ENCODE measurements around the gene ZNF3.

ZNF3 gene

GRCh38 chr7:100023526-100023925, 58.0 kb downstream of the ZNF3 start:
- DNase-seq (ENCODE audit: low read depth) = no peak
- no peak for TF ChIP-seq CTCF (IDR thresholded peaks at IDR 0.05; ENCODE audit: low read depth, low read length, missing control alignments)

GRCh38 chr7:100022621-100023020, 58.9 kb downstream of the ZNF3 start:
- DNase-seq (ENCODE audit: low read depth) = no peak
- TF ChIP-seq CTCF (IDR thresholded peaks at IDR 0.05; ENCODE audit: low read depth, low read length, missing control alignments) = no peak
- H3K4me3 ChIP-seq (ENCODE audit: low read depth, low read length) = no peak overlapping the region

More at GRCh38 chr7:100023526-100023925, 58.0 kb downstream of the ZNF3 start:
- H3K4me3 ChIP-seq (ENCODE audit: low read depth, low read length) = no peak overlapping the region

GRCh38 chr7:100021297-100021696, 60.2 kb downstream of the ZNF3 start:
- DNase-seq (ENCODE audit: low read depth) = no peak
- no peak overlapping the region for H3K4me3 ChIP-seq (ENCODE audit: low read depth, low read length)
- no peak for TF ChIP-seq CTCF (IDR thresholded peaks at IDR 0.05; ENCODE audit: low read depth, low read length, missing control alignments)
